HL-60 (cell line): ENCODE results near the gene UST.

Experiments used
- DNase-seq, 2 experiments: peaks; one replicate each; pipeline ENCODE4 v3.0.0-alpha.2; 2010 to 2020; ENCODE audit warnings: low read depth in 1 of 2, low spot score in 1 of 2
- H3K27ac ChIP-seq: fragments of 250-450 bp; sonication (Bioruptor Pico); replicated peaks from 2 replicates; pipeline ENCODE4 v1.5.1; 2020; ENCODE audit warnings: mild to moderate bottlenecking, moderate library complexity
- H3K27me3 ChIP-seq: fragments of 250-450 bp; sonication (Bioruptor Pico); 2 replicates; pipeline ENCODE4 v1.5.1; 2021; ENCODE audit warnings: mild to moderate bottlenecking, moderate library complexity; ENCODE audit not compliant: insufficient read depth, poor library complexity, severe bottlenecking
- H3K4me3 ChIP-seq: replicated peaks from 2 replicates; pipeline ENCODE4 v1.5.1; 2011; ENCODE audit warnings: mild to moderate bottlenecking, control low read depth, low read length; ENCODE audit not compliant: insufficient read depth
- GABPA ChIP-seq: IDR thresholded peaks from 2 replicates; pipeline ENCODE4 v1.6.1; 2012; ENCODE audit warnings: low read depth
- POLR2AphosphoS5 ChIP-seq: IDR thresholded peaks from 2 replicates; pipeline ENCODE4 v1.6.1; 2012; ENCODE audit warnings: low read depth
- SPI1 ChIP-seq: IDR thresholded peaks from 2 replicates; pipeline ENCODE4 v1.6.1; 2012; ENCODE audit warnings: low read depth, mild to moderate bottlenecking, borderline replicate concordance
- TF ChIP-seq, protein P1 (sequence below): IDR thresholded peaks from 2 replicates; pipeline ENCODE4 v1.6.1; 2012; ENCODE audit warnings: low read depth; ENCODE audit not compliant: insufficient replicate concordance
- TF ChIP-seq, protein P2 (sequence below): IDR thresholded peaks from one replicate; pipeline ENCODE4 v1.5.1; 2011; ENCODE audit warnings: low read length, control low read depth, inconsistent platforms; ENCODE audit not compliant: insufficient read depth

Gene UST

DNA sequence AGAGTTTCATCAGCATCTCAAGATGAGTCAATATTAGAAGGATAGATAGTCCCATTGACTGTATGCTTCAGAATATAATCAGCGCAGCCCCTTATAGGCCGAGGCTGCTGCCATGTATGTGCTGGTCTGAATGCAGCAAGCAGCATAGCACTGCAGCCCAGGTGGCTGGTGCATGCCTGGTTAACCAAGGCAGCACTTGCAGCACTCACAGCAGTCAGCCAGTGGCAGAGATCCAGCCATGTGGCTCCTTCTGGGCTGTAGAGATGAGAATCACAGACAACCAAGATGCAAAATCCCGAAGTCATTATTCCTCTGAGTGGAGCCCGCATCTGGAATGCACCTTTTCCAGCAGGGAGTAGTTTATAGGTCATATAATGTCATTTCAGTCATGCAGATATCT is 251.9 kb downstream of the UST start:
- H3K4me3 ChIP-seq: no peak overlapping the region
- no peak for DNase-seq
- TF ChIP-seq, protein P1, sequence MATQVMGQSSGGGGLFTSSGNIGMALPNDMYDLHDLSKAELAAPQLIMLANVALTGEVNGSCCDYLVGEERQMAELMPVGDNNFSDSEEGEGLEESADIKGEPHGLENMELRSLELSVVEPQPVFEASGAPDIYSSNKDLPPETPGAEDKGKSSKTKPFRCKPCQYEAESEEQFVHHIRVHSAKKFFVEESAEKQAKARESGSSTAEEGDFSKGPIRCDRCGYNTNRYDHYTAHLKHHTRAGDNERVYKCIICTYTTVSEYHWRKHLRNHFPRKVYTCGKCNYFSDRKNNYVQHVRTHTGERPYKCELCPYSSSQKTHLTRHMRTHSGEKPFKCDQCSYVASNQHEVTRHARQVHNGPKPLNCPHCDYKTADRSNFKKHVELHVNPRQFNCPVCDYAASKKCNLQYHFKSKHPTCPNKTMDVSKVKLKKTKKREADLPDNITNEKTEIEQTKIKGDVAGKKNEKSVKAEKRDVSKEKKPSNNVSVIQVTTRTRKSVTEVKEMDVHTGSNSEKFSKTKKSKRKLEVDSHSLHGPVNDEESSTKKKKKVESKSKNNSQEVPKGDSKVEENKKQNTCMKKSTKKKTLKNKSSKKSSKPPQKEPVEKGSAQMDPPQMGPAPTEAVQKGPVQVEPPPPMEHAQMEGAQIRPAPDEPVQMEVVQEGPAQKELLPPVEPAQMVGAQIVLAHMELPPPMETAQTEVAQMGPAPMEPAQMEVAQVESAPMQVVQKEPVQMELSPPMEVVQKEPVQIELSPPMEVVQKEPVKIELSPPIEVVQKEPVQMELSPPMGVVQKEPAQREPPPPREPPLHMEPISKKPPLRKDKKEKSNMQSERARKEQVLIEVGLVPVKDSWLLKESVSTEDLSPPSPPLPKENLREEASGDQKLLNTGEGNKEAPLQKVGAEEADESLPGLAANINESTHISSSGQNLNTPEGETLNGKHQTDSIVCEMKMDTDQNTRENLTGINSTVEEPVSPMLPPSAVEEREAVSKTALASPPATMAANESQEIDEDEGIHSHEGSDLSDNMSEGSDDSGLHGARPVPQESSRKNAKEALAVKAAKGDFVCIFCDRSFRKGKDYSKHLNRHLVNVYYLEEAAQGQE: no peak
- H3K27me3 ChIP-seq: no peaks in the 10 kb centered on the region
- H3K27ac ChIP-seq: no peak overlapping the region

DNA sequence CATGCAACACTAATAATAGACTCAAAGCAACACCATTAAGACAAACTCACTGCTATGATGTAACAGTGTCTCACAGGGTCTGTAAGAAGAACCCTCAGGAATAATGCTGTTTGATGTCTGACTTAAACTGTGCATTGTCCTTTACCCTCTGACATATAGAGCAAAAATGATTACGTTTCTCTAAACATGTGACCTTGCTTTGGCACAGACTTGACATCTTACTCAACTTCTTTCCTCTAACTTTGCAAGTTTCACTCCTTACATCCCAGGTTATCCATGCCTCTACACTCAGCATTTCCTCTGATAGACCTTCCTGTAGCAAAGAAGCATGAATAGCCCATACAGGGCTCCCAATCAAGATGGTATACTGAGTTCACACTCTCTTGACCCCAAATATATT is 252.7 kb downstream of the UST start:
- H3K4me3 ChIP-seq: no peak overlapping the region
- DNase-seq: no peak
- H3K27ac ChIP-seq: no peak overlapping the region
- no peaks in the 10 kb centered on the region for H3K27me3 ChIP-seq
- TF ChIP-seq POLR2AphosphoS5: no peak
- TF ChIP-seq, protein P1: no peak
- TF ChIP-seq GABPA: no peak
- no peak for TF ChIP-seq SPI1
- TF ChIP-seq, protein P2, sequence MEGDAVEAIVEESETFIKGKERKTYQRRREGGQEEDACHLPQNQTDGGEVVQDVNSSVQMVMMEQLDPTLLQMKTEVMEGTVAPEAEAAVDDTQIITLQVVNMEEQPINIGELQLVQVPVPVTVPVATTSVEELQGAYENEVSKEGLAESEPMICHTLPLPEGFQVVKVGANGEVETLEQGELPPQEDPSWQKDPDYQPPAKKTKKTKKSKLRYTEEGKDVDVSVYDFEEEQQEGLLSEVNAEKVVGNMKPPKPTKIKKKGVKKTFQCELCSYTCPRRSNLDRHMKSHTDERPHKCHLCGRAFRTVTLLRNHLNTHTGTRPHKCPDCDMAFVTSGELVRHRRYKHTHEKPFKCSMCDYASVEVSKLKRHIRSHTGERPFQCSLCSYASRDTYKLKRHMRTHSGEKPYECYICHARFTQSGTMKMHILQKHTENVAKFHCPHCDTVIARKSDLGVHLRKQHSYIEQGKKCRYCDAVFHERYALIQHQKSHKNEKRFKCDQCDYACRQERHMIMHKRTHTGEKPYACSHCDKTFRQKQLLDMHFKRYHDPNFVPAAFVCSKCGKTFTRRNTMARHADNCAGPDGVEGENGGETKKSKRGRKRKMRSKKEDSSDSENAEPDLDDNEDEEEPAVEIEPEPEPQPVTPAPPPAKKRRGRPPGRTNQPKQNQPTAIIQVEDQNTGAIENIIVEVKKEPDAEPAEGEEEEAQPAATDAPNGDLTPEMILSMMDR: no peak

DNA sequence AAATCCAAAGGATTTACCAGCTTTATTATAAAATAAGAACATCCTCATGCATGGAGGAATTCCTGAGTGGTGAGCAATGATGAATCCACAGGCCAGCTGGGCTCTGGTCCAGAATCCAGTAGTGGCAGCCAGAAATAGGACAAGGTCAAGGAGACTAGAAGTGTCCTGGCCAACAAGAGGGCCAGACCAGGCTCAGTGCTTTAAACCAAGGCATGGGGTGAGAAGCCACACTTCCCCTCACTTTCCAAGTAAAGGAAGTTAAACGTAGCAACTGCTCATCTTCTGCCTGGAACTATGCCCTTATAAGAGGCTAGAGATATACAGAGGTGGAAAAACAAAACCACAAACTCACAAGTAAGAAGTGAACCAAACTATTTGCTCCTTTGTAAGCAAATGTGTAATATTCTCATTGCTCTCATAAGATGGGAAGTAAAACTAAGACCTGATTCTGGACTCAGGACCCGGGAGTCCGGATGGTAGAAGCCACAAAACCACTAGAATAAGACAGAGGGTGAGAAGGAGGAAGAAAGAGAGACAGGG is 253.2 kb downstream of the UST start:
- peak; percentile 23; the same call in 1 of the 2 replicates for TF ChIP-seq SPI1
- TF ChIP-seq POLR2AphosphoS5: no peak
- no peak overlapping the region for H3K27ac ChIP-seq
- peak; percentile 28 to 44 for DNase-seq
- H3K27me3 ChIP-seq: no peaks in the 10 kb centered on the region
- H3K4me3 ChIP-seq: no peak overlapping the region

DNA sequence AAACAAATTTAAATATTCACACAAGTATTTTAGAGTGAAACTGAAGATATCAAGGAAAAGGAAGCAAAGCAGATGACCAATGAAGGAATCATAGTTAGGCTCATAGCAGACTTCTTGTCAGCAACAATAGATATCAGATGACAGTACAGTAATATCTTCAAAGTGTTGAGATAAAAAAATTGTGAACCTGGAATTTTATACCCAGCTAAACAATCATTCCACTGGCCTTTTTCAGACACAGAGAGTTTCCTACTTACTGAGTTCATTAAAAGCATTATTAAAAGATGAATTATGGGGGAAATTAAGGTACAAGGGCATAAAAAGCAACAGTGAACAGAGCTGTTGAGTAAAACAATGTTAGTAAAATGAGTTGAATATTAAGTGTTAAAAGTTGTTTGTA is 254.6 kb downstream of the UST start:
- DNase-seq: no peak
- Histone ChIP-seq H3K27me3 (no peaks in the 10 kb centered on the region), H3K4me3 (no peak overlapping the region), H3K27ac (no peak overlapping the region)
- TF ChIP-seq, protein P1: no peak
- TF ChIP-seq, protein P2: no peak
- TF ChIP-seq POLR2AphosphoS5 (no peak), GABPA (no peak), SPI1 (no peak)
